Bronchial epithelial cell (primary cell): ENCODE results near the gene NCAM1. TPM values are rescaled to one million over a fixed set of nuclear protein-coding genes. Genes with fewer than 3 reads are reported as not detected.
A peak's percentile ranks its signal among the peaks of the same experiment; 100 is the strongest.

Experiments used
- DNase-seq: peaks from one replicate; pipeline ENCODE4 v3.0.0-alpha.2; 2010; ENCODE audit warnings: low read depth
- FAIRE-seq: peaks from 2 replicates; lab custom pipeline; 2011; peaks lifted over from hg19 to GRCh38; lab: Jason Lieb, UNC
- H3K27me3 ChIP-seq: 2 replicates; pipeline ENCODE4 v1.5.1; 2011; ENCODE audit warnings: low read length; ENCODE audit not compliant: control insufficient read depth, insufficient read depth
- H3K36me3 ChIP-seq: 2 replicates; pipeline ENCODE4 v1.5.1; 2011; ENCODE audit warnings: low read length; ENCODE audit not compliant: control insufficient read depth, insufficient read depth
- H3K4me3 ChIP-seq: 2 replicates; pipeline ENCODE4 v1.5.1; 2011; ENCODE audit warnings: mild to moderate bottlenecking, low read depth, low read length, control low read depth
- total RNA-seq: library from RNA; depleted of rRNA; stranded (reverse); fragments of >200 nt; gene quantifications from 2 replicates; pipeline ENCODE4 v1.2.1, GENCODE V29; 2014
- TF ChIP-seq, protein P1 (sequence below): IDR thresholded peaks from 2 replicates; pipeline ENCODE4 v1.5.1; 2011; ENCODE audit warnings: mild to moderate bottlenecking, moderate library complexity, low read length, control low read depth, inconsistent platforms; ENCODE audit not compliant: insufficient read depth, severe bottlenecking

NCAM1 gene
- total RNA-seq, 1 donor from 2014 or later: under 0.01 TPM

DNA sequence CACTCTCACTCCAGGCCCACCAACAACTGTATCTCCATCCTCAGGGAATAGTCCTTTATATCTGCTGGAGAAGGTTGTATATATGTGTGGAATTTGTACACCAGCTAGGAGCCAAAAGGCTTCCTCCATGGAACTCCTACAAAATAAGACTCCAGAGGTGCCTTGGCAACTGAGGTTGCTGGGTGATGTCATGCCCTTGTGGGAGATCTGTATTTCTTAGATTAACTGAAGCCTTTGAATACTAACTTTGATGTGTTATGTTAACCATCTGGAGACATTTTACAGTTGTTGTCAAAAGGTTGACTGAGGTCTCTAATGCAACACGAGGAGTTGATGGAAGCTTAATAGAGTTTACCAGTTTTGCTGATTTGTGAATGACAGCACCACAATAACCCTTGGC, 213.7 kb downstream of the NCAM1 start:
- FAIRE-seq (no peak), DNase-seq (no peak)
- H3K36me3 ChIP-seq: no peaks in the 10 kb centered on the region
- TF ChIP-seq, protein P1, sequence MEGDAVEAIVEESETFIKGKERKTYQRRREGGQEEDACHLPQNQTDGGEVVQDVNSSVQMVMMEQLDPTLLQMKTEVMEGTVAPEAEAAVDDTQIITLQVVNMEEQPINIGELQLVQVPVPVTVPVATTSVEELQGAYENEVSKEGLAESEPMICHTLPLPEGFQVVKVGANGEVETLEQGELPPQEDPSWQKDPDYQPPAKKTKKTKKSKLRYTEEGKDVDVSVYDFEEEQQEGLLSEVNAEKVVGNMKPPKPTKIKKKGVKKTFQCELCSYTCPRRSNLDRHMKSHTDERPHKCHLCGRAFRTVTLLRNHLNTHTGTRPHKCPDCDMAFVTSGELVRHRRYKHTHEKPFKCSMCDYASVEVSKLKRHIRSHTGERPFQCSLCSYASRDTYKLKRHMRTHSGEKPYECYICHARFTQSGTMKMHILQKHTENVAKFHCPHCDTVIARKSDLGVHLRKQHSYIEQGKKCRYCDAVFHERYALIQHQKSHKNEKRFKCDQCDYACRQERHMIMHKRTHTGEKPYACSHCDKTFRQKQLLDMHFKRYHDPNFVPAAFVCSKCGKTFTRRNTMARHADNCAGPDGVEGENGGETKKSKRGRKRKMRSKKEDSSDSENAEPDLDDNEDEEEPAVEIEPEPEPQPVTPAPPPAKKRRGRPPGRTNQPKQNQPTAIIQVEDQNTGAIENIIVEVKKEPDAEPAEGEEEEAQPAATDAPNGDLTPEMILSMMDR: no peak
- H3K4me3 ChIP-seq: no peak overlapping the region
- H3K27me3 ChIP-seq: no peaks in the 10 kb centered on the region

DNA sequence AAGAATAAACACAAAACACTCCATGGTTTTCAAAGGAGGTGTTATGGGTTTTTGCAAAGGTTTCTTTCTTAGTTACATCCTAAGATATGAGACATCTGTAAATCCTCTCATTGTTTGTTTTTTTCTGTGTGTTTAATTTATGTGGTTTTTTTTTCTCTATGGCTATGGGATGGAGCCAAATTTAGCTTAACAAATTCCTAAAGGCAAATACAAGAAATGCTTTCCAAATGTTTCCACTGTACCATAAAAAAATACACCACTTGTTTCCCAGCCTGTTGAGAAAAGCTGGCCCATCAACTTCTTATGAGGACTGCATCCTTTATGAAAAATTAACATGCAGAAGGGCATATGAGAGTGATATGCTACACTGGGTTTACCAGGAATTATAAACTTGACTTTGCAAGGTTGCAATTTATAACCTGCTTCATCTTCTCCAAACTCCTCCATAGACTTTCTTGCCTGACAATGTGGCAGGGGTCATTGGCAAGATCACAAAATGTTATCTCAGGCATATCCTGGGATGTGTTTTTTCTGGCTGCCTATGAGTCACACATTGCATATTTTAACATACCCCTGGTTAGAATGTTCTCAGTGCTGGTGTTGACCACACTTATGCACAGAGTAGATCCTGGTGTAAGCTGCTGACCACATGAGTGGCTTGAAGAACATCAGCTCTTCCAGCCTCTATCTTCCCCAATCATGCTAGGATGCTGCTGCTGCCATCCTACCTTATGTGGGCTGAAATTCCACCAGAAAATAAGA, 215.6 kb downstream of the NCAM1 start:
- TF ChIP-seq, protein P1: no peak
- Histone ChIP-seq H3K4me3 (no peak overlapping the region), H3K27me3 (no peaks in the 10 kb centered on the region), H3K36me3 (no peaks in the 10 kb centered on the region)
- FAIRE-seq (no peak), DNase-seq (peak; percentile 38)

DNA sequence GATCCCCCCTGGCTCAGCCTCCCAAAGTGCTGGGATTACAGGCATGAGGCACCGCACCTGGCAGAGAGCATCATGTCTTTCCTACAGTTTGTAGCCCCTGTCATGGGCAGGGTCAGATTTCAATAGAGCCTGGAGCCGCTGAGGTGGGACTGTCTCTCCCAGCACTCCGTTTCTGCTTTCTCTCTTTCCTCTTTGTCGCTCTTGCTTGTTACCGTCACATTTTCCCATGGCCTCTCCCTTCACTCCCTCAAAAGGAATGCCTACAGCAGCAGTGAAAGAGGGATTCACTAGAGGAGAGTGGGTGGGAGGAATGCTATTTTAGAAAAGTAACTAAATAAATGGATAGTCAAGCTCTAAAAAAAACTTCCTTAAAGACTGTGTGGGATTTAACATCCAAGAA, 216.5 kb downstream of the NCAM1 start:
- FAIRE-seq (no peak), DNase-seq (no peak)
- Histone ChIP-seq H3K36me3 (no peaks in the 10 kb centered on the region), H3K4me3 (no peak overlapping the region), H3K27me3 (no peaks in the 10 kb centered on the region)
- TF ChIP-seq, protein P1: no peak

DNA sequence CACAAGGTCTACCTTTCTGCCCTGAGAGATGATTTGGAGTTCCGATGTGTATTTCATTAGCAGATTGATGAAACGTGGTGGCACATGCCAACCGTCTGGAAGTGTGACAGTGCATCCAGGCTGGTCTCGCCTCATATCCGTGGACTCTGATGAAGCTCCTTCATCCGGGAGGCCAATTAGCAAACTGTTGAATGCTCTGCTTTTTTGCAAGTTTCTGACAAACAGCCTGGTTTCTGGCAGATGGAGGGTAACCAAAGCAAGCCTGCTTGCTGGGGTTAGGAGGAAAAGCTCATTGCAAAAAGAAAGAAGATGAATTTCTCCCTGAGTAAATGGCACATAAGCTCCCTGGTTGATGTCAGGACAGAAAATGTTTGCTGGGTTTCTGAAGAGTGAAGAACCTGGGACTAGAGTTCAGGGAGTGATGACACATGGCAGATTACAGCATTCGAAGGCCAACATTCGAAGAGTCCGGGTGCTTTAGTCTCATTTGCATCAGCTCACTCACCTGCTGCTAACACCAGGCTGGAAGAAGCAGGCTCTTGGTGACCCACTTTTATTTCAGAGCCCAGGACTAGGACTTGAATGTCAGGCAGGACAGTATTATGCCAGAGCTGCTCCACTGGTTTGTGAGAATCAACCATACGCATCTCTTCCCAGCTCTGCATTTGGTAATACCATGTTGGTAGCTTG, 217.3 kb downstream of the NCAM1 start:
- TF ChIP-seq, protein P1: no peak
- no peaks in the 10 kb centered on the region for H3K27me3 ChIP-seq
- no peaks in the 10 kb centered on the region for H3K36me3 ChIP-seq
- no peak for FAIRE-seq
- H3K4me3 ChIP-seq: no peak overlapping the region
- no peak for DNase-seq

DNA sequence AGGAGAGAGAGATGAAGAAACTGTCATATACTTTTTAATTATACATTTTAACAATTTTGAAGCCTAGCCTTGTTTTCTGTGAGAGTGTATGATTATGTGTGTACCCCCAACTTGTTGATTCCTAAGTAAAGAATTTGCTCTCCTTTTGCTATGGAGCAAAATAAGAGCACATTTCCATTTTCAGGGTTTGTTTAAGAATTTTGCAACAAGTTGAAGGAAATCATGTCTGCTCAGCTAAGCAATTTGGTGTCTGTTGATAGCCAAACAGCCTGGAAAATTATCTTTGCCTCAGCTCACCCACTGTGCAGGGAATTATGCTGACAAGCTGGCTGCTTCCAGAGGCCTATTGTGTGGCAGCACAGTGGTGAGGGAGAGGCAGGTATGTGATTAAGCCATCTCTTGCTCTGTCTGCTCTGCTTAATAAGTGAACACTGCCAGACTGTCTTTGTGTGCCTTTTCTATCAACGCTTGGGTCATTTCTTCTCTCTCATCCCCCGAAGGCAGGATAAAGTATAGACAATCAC, 218.0 kb downstream of the NCAM1 start:
- DNase-seq (no peak), FAIRE-seq (no peak)
- Histone ChIP-seq H3K36me3 (no peaks in the 10 kb centered on the region), H3K27me3 (no peaks in the 10 kb centered on the region), H3K4me3 (no peak overlapping the region)
- TF ChIP-seq, protein P1: no peak
